GM23338 (cell line): ENCODE measurements around the gene ANO7.

Experiments
- CREB1 ChIP-seq: fragments of 250-450 bp; sonication (Bioruptor Pico); IDR thresholded peaks from 2 replicates; pipeline ENCODE4 v1.5.0; 2020; ENCODE audit warnings: low read depth, mild to moderate bottlenecking, moderate library complexity
- EZH2 ChIP-seq: fragments of 200-600 bp; sonication (generic); IDR thresholded peaks from one replicate; pipeline ENCODE4 v1.8.0; 2017; ENCODE audit warnings: antibody characterized with exemption, mild to moderate bottlenecking, low read depth; ENCODE audit not compliant: unreplicated experiment
- EZH2phosphoT487 ChIP-seq: fragments of 200-600 bp; sonication (generic); IDR thresholded peaks from one replicate; pipeline ENCODE4 v1.8.1; 2018; ENCODE audit warnings: antibody characterized with exemption; ENCODE audit not compliant: unreplicated experiment
- JUNB ChIP-seq: IDR thresholded peaks from one replicate; pipeline ENCODE4 v1.6.1; 2016; ENCODE audit warnings: antibody characterized with exemption; ENCODE audit not compliant: unreplicated experiment
- NANOG ChIP-seq: IDR thresholded peaks from 2 replicates; pipeline ENCODE4 v1.6.1; 2016; ENCODE audit warnings: antibody characterized with exemption, borderline replicate concordance
- POLR2AphosphoS5 ChIP-seq: IDR thresholded peaks from 2 replicates; pipeline ENCODE4 v1.6.1; 2016; ENCODE audit warnings: antibody characterized with exemption, low read depth
- STAT1 ChIP-seq: IDR thresholded peaks from one replicate; pipeline ENCODE4 v1.6.1; 2016; ENCODE audit warnings: antibody characterized with exemption; ENCODE audit not compliant: unreplicated experiment
- ZNF331 ChIP-seq: fragments of 250-450 bp; sonication (Bioruptor Pico); IDR thresholded peaks from 2 replicates; pipeline ENCODE4 v1.5.0; 2020; ENCODE audit warnings: low read depth, mild to moderate bottlenecking, moderate library complexity
- TF ChIP-seq, protein P1 (sequence below), 2 experiments: fragments of 200-600 bp in 1 of 2; sonication (generic) in 1 of 2; conservative IDR thresholded peaks; 2 replicates each; pipeline versions ENCODE4 v1.5.1 to v1.6.1; 2016 to 2017; ENCODE audit warnings: antibody characterized with exemption in 2 of 2, low read depth in 2 of 2, mild to moderate bottlenecking in 2 of 2, moderate library complexity in 1 of 2
- TF ChIP-seq, protein P2 (sequence below): IDR thresholded peaks from 2 replicates; pipeline ENCODE4 v1.6.1; 2016; ENCODE audit warnings: antibody characterized with exemption
- TF ChIP-seq, protein P3 (sequence below): fragments of 250-450 bp; sonication (Bioruptor Pico); IDR thresholded peaks from 2 replicates; pipeline ENCODE4 v1.5.0; 2020; ENCODE audit warnings: mild to moderate bottlenecking, moderate library complexity
- TF ChIP-seq, protein P4 (sequence below): IDR thresholded peaks from one replicate; pipeline ENCODE4 v1.6.1; 2018; ENCODE audit warnings: antibody characterized with exemption; ENCODE audit not compliant: unreplicated experiment

DNA sequence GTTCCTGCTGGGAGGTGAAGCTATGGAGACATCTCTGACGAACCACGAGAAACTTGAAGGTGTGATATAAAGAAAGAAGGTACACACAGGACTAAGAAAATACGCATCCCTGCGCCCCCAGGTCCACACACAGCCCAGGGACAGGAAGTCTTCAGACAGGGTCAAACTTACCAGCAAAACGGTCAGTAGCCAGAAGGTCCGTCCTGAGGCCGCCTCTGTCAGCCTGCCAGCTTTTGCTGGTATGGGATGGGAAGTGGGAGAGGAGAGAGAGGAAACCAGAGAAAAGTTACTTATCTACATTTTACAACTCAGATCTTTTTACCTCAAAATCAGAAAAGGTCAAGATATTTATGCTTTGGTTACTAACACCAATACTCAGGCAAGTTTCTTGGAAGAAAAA lies 79.8 kb downstream of the ANO7 start:
- TF ChIP-seq POLR2AphosphoS5, result no peak
- TF ChIP-seq, protein P1, sequence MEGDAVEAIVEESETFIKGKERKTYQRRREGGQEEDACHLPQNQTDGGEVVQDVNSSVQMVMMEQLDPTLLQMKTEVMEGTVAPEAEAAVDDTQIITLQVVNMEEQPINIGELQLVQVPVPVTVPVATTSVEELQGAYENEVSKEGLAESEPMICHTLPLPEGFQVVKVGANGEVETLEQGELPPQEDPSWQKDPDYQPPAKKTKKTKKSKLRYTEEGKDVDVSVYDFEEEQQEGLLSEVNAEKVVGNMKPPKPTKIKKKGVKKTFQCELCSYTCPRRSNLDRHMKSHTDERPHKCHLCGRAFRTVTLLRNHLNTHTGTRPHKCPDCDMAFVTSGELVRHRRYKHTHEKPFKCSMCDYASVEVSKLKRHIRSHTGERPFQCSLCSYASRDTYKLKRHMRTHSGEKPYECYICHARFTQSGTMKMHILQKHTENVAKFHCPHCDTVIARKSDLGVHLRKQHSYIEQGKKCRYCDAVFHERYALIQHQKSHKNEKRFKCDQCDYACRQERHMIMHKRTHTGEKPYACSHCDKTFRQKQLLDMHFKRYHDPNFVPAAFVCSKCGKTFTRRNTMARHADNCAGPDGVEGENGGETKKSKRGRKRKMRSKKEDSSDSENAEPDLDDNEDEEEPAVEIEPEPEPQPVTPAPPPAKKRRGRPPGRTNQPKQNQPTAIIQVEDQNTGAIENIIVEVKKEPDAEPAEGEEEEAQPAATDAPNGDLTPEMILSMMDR (conservative IDR thresholded peaks at IDR 0.05; ENCODE audit: low read depth in 2 of 2), result no peak
- no peak for TF ChIP-seq JUNB
- TF ChIP-seq, protein P2, sequence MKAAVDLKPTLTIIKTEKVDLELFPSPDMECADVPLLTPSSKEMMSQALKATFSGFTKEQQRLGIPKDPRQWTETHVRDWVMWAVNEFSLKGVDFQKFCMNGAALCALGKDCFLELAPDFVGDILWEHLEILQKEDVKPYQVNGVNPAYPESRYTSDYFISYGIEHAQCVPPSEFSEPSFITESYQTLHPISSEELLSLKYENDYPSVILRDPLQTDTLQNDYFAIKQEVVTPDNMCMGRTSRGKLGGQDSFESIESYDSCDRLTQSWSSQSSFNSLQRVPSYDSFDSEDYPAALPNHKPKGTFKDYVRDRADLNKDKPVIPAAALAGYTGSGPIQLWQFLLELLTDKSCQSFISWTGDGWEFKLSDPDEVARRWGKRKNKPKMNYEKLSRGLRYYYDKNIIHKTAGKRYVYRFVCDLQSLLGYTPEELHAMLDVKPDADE, result no peak
- TF ChIP-seq EZH2phosphoT487, result no peak
- no peak for TF ChIP-seq EZH2
- TF ChIP-seq CREB1, result no peak
- no peak for TF ChIP-seq NANOG
- TF ChIP-seq, protein P3, sequence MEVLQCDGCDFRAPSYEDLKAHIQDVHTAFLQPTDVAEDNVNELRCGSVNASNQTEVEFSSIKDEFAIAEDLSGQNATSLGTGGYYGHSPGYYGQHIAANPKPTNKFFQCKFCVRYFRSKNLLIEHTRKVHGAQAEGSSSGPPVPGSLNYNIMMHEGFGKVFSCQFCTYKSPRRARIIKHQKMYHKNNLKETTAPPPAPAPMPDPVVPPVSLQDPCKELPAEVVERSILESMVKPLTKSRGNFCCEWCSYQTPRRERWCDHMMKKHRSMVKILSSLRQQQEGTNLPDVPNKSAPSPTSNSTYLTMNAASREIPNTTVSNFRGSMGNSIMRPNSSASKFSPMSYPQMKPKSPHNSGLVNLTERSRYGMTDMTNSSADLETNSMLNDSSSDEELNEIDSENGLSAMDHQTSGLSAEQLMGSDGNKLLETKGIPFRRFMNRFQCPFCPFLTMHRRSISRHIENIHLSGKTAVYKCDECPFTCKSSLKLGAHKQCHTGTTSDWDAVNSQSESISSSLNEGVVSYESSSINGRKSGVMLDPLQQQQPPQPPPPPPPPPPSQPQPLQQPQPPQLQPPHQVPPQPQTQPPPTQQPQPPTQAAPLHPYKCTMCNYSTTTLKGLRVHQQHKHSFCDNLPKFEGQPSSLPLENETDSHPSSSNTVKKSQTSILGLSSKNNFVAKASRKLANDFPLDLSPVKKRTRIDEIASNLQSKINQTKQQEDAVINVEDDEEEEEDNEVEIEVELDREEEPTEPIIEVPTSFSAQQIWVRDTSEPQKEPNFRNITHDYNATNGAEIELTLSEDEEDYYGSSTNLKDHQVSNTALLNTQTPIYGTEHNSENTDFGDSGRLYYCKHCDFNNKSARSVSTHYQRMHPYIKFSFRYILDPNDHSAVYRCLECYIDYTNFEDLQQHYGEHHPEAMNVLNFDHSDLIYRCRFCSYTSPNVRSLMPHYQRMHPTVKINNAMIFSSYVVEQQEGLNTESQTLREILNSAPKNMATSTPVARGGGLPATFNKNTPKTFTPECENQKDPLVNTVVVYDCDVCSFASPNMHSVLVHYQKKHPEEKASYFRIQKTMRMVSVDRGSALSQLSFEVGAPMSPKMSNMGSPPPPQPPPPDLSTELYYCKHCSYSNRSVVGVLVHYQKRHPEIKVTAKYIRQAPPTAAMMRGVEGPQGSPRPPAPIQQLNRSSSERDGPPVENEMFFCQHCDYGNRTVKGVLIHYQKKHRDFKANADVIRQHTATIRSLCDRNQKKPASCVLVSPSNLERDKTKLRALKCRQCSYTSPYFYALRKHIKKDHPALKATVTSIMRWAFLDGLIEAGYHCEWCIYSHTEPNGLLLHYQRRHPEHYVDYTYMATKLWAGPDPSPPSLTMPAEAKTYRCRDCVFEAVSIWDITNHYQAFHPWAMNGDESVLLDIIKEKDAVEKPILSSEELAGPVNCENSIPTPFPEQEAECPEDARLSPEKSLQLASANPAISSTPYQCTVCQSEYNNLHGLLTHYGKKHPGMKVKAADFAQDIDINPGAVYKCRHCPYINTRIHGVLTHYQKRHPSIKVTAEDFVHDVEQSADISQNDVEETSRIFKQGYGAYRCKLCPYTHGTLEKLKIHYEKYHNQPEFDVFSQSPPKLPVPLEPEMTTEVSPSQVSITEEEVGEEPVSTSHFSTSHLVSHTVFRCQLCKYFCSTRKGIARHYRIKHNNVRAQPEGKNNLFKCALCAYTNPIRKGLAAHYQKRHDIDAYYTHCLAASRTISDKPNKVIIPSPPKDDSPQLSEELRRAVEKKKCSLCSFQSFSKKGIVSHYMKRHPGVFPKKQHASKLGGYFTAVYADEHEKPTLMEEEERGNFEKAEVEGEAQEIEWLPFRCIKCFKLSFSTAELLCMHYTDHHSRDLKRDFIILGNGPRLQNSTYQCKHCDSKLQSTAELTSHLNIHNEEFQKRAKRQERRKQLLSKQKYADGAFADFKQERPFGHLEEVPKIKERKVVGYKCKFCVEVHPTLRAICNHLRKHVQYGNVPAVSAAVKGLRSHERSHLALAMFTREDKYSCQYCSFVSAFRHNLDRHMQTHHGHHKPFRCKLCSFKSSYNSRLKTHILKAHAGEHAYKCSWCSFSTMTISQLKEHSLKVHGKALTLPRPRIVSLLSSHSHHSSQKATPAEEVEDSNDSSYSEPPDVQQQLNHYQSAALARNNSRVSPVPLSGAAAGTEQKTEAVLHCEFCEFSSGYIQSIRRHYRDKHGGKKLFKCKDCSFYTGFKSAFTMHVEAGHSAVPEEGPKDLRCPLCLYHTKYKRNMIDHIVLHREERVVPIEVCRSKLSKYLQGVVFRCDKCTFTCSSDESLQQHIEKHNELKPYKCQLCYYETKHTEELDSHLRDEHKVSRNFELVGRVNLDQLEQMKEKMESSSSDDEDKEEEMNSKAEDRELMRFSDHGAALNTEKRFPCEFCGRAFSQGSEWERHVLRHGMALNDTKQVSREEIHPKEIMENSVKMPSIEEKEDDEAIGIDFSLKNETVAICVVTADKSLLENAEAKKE, result no peak
- TF ChIP-seq, protein P4, sequence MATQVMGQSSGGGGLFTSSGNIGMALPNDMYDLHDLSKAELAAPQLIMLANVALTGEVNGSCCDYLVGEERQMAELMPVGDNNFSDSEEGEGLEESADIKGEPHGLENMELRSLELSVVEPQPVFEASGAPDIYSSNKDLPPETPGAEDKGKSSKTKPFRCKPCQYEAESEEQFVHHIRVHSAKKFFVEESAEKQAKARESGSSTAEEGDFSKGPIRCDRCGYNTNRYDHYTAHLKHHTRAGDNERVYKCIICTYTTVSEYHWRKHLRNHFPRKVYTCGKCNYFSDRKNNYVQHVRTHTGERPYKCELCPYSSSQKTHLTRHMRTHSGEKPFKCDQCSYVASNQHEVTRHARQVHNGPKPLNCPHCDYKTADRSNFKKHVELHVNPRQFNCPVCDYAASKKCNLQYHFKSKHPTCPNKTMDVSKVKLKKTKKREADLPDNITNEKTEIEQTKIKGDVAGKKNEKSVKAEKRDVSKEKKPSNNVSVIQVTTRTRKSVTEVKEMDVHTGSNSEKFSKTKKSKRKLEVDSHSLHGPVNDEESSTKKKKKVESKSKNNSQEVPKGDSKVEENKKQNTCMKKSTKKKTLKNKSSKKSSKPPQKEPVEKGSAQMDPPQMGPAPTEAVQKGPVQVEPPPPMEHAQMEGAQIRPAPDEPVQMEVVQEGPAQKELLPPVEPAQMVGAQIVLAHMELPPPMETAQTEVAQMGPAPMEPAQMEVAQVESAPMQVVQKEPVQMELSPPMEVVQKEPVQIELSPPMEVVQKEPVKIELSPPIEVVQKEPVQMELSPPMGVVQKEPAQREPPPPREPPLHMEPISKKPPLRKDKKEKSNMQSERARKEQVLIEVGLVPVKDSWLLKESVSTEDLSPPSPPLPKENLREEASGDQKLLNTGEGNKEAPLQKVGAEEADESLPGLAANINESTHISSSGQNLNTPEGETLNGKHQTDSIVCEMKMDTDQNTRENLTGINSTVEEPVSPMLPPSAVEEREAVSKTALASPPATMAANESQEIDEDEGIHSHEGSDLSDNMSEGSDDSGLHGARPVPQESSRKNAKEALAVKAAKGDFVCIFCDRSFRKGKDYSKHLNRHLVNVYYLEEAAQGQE, result no peak
- TF ChIP-seq ZNF331 (CRISPR knock-in tag), result no peak
- no peak for TF ChIP-seq STAT1
